Naive thymus-derived CD4-positive, alpha-beta T cell (primary cell): Measurements from ENCODE around the gene RAB3B. TPM values are rescaled to one million over a fixed set of nuclear protein-coding genes. Genes with fewer than 3 reads are reported as not detected.
"Not testable (repeated sequence)": the region's sequence is repeated elsewhere in the genome, so short reads cannot be mapped to it uniquely, and the experiment has no call there.

ENCODE experiments used
- ATAC-seq: fragments of 150-1000 bp; cut with Tn5 transposase; 2 replicates; pipeline ENCODE4 v1.10.0; 2021; ENCODE audit warnings: mild to moderate bottlenecking, moderate library complexity
- CTCF ChIA-PET: fragments of 350-600 bp; sonication (Branson Sonifier 250); formaldehyde crosslinking; loops from one replicate; lab custom pipeline; 2021; ENCODE audit warnings: antibody characterized with exemption; lab: Charles Lee
- POLR2A ChIA-PET: fragments of 350-600 bp; sonication (Branson Sonifier 250); formaldehyde crosslinking; loops from one replicate; lab custom pipeline; 2021; ENCODE audit warnings: antibody characterized with exemption, inconsistent platforms; lab: Charles Lee
- DNase-seq, 9 donors: peaks; one replicate each; pipeline versions ENCODE4 v3.0.0 to v3.0.0-alpha.2; 2020 to 2022; ENCODE audit warnings: mixed read lengths in 1 of 9
- H3K27ac ChIP-seq: one replicate; pipeline ENCODE4 v1.7.0; 2013; ENCODE audit warnings: mild to moderate bottlenecking, low read depth, low read length, moderate library complexity
- H3K27me3 ChIP-seq, 2 donors: one replicate each; pipeline ENCODE4 v1.7.0; 2013; ENCODE audit warnings: low read length in 2 of 2, mild to moderate bottlenecking in 2 of 2, moderate library complexity in 2 of 2; ENCODE audit not compliant: control insufficient read depth in 2 of 2, insufficient read depth in 2 of 2
- H3K36me3 ChIP-seq, 3 experiments: 1 replicate in 2 of 3; 2 replicates in 1 of 3; pipeline ENCODE4 v1.7.0; 2013; ENCODE audit warnings: low read length in 3 of 3, mild to moderate bottlenecking in 3 of 3, moderate library complexity in 1 of 3; ENCODE audit not compliant: insufficient read depth in 3 of 3, control insufficient read depth in 2 of 3
- H3K4me1 ChIP-seq, 2 donors: one replicate each; pipeline ENCODE4 v1.7.0; 2013; ENCODE audit warnings: low read length in 2 of 2, mild to moderate bottlenecking in 2 of 2, moderate library complexity in 1 of 2; ENCODE audit not compliant: control insufficient read depth in 2 of 2, insufficient read depth in 2 of 2
- H3K4me3 ChIP-seq: 2 replicates; pipeline ENCODE4 v1.7.0; 2013; ENCODE audit warnings: mild to moderate bottlenecking, low read length
- H3K9me3 ChIP-seq, 3 experiments: 1 replicate in 2 of 3; 2 replicates in 1 of 3; pipeline ENCODE4 v1.7.0; 2013; ENCODE audit warnings: low read length in 3 of 3; ENCODE audit not compliant: control insufficient read depth in 2 of 3
- H3K27ac Mint-ChIP-seq, 9 donors: one replicate each; pipeline ENCODE4 v1.8.0; 2020 to 2022; ENCODE audit warnings: mixed read lengths in 9 of 9, mild to moderate bottlenecking in 8 of 9, moderate library complexity in 5 of 9, inconsistent platforms in 2 of 9
- H3K27me3 Mint-ChIP-seq, 5 donors: one replicate each; pipeline ENCODE4 v1.8.0; 2021 to 2022; ENCODE audit warnings: mixed read lengths in 5 of 5, mild to moderate bottlenecking in 1 of 5
- H3K36me3 Mint-ChIP-seq, 5 donors: one replicate each; pipeline ENCODE4 v1.8.0; 2020 to 2022; ENCODE audit warnings: mixed read lengths in 5 of 5, mild to moderate bottlenecking in 3 of 5, inconsistent platforms in 1 of 5
- H3K4me1 Mint-ChIP-seq, 7 donors: one replicate each; pipeline ENCODE4 v1.8.0; 2020 to 2022; ENCODE audit warnings: mixed read lengths in 7 of 7, mild to moderate bottlenecking in 3 of 7, inconsistent platforms in 1 of 7
- H3K4me3 Mint-ChIP-seq, 10 donors: one replicate each; pipeline ENCODE4 v1.8.0; 2020 to 2022; ENCODE audit warnings: mild to moderate bottlenecking in 10 of 10, mixed read lengths in 10 of 10, moderate library complexity in 6 of 10, inconsistent platforms in 2 of 10
- H3K9me3 Mint-ChIP-seq, 11 donors: one replicate each; pipeline ENCODE4 v1.8.0; 2020 to 2022; ENCODE audit warnings: mixed read lengths in 11 of 11, mild to moderate bottlenecking in 4 of 11, inconsistent platforms in 1 of 11, moderate library complexity in 1 of 11
- intact Hi-C, 2 donors: fragments of 100-400 bp; cut with micrococcal nuclease; formaldehyde crosslinking; loops; one replicate each; pipeline ENCODE4 v1.15.1; 2023
- polyA plus RNA-seq, 2 donors: library from polyadenylated mRNA; unstranded; fragments of 300-500 nt; fragmentation: Illumina TruSeq; gene quantifications; one replicate each; pipeline ENCODE4 v1.2.3, GENCODE V29; 2021
- total RNA-seq, 6 experiments: library from RNA in 5 of 6; stranded (reverse) in 5 of 6; gene quantifications; 1 replicate in 5 of 6; 2 replicates in 1 of 6; pipeline ENCODE4 v1.2.3 and lab custom pipeline; 2021 to 2026

Gene RAB3B
- total and polyA plus RNA-seq, 7 experiments from 2014 or later: 0.03 TPM; not detected in 6

DNA sequence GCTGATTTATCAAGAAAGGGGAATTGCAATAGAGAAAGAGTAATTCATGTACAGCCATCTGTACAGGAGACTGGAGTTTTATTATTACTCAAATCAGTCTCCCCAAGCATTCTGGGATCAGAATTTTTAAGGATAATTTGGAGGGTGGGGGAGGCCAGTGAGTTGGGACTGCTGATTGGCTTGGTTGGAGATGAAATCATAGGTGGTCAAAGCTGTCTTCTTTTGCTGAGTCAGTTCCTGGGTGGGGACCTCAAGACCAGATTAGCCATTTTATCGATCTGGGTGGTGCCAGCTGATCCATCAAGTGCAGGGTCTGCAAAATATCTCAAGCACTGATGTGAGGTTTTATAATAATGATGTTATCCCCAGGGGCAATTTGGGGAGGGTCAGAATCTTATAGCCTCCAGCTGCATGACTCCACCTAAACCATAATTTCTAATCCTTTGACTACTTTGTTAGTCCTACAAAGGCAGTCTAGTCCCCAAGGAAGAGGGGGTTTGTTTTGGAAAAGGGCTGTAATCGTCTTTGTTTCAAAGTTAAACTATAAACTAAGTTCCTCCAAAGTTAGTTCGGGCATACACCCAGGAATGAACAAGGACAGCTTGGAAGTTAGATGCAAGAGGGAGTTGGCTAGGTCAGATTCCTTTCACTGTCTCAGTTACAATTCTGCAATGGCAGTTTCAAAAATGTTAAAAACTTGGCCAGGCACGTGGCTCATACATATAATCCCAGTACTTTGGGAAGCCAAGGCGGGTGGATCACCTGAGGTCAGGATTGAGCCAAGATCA lies 16.9 kb upstream of the RAB3B start:
- Histone ChIP-seq H3K9me3 (no peaks in the 10 kb centered on the region), H3K36me3 (no peaks in the 10 kb centered on the region), H3K27ac (no peak overlapping the region), H3K4me1 (no peaks in the 10 kb centered on the region), H3K4me3 (no peak overlapping the region), H3K27me3 (no peaks in the 10 kb centered on the region)
- intact Hi-C loops: loop anchor here (10.0 kb wide), 2 partner anchors 183 to 383 kb away; no protein-coding TSS in a partner anchor
- no peaks in the 10 kb centered on the region for H3K9me3 Mint-ChIP-seq
- ChIA-PET POLR2A (no interaction called here), CTCF (no interaction called here)
- H3K36me3 Mint-ChIP-seq: no peaks in the 10 kb centered on the region
- no peaks in the 10 kb centered on the region for H3K4me1 Mint-ChIP-seq
- ATAC-seq (no peak), DNase-seq (no peak)
- H3K4me3 Mint-ChIP-seq: no peak overlapping the region
- H3K27me3 Mint-ChIP-seq: peaks cover 14 to 32% (median 25%) of the 10 kb centered on the region in 5 donors
- H3K27ac Mint-ChIP-seq: no peak overlapping the region

DNA sequence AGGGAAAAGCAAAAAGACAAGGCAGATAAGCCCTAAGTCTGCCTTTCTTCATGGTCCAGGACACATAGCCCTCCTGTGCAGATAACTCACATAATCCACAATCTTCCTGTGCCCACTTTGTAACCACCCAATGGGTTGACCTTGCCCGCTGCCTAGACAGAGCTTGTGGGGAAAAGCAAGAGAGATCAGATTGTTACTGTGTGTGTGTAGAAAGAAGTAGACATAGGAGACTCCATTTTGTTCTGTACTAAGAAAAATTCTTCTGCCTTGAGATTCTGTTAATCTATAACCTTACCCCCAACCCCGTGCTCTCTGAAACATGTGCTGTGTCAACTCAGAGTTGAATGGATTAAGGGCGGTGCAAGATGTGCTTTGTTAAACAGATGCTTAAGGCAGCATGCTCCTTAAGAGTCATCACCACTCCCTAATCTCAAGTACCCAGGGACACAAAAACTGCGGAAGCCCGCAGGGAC lies 15.6 kb upstream of the RAB3B start:
- H3K4me1 ChIP-seq, H3K27ac ChIP-seq, ATAC-seq, H3K4me3 Mint-ChIP-seq, CTCF ChIA-PET, H3K27ac Mint-ChIP-seq, H3K4me3 ChIP-seq, DNase-seq, H3K9me3 Mint-ChIP-seq, H3K9me3 ChIP-seq, H3K4me1 Mint-ChIP-seq, H3K36me3 ChIP-seq, H3K27me3 ChIP-seq, H3K36me3 Mint-ChIP-seq: not testable (repeated sequence)
- intact Hi-C loops: loop anchor here (10.0 kb wide), 2 partner anchors 181 to 381 kb away; no protein-coding TSS in a partner anchor
- POLR2A ChIA-PET: interaction anchor here (0.7 kb wide), 1 partner anchor 14 kb away, joined by 3 read pairs; no protein-coding TSS in a partner anchor
- peaks cover 14 to 34% (median 25%) of the 10 kb centered on the region in 5 donors for H3K27me3 Mint-ChIP-seq

DNA sequence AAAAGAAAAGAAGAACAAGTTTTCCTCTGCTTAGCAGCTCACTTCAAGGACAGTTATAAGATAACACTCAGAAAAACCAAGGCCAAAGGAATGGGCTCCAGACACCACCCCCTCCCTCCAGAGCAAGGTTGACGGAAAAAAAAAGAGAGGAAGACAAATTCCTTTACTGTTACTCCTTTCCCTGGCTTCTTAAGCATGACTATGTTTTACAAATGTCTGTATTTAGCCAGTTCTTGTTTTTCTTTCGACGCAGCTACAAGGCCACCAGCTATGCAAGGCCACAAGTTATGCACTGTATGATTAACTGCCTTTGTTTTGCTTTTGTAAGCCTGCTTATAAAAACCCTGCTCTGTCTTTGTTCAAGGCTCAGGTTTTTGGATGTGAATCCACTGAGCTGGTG lies 15.0 kb upstream of the RAB3B start:
- not testable (repeated sequence) for DNase-seq, H3K9me3 Mint-ChIP-seq, H3K9me3 ChIP-seq, H3K27ac Mint-ChIP-seq, H3K4me1 ChIP-seq, H3K27ac ChIP-seq, H3K27me3 ChIP-seq, H3K4me3 Mint-ChIP-seq, H3K4me1 Mint-ChIP-seq, ATAC-seq, H3K4me3 ChIP-seq, H3K36me3 Mint-ChIP-seq, H3K36me3 ChIP-seq
- intact Hi-C loops: loop anchor here (10.0 kb wide), 2 partner anchors 181 to 381 kb away; no protein-coding TSS in a partner anchor
- peaks cover 14 to 34% (median 25%) of the 10 kb centered on the region in 5 donors for H3K27me3 Mint-ChIP-seq
- POLR2A ChIA-PET: interaction anchor here (0.7 kb wide), 1 partner anchor 13 kb away, joined by 3 read pairs; no protein-coding TSS in a partner anchor
- CTCF ChIA-PET: interaction anchor here (0.9 kb wide), 1 partner anchor 109 kb away, joined by 5 read pairs; no protein-coding TSS in a partner anchor

DNA sequence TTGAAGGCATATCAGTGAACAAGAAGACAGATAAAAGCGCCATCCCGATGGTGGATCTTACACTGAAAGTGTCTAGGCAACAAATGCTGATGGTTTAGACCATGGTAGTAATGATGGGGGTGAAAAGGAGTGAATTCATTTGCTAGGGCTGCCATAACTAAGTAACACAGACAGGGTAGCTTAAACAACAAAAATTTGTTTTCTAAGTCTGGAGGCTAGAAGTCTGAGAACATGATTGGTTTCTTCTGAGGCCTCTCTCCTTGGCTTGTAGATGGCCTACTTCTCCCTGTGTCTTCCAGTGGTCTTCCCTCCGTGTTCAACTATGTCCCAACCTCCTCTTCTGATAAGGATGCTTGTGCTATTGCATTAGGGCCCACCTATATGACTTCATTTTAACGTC lies 13.4 kb upstream of the RAB3B start:
- H3K4me1 Mint-ChIP-seq: no peaks in the 10 kb centered on the region
- no peaks in the 10 kb centered on the region for H3K27me3 ChIP-seq
- H3K4me3 ChIP-seq: no peak overlapping the region
- no peaks in the 10 kb centered on the region for H3K4me1 ChIP-seq
- ChIA-PET POLR2A (no interaction called here), CTCF (interaction anchor here (0.6 to 1.2 kb wide), 3 partner anchors 12 to 107 kb away, joined by 3 to 4 read pairs (median 3); no protein-coding TSS in a partner anchor)
- no peaks in the 10 kb centered on the region for H3K36me3 ChIP-seq
- H3K9me3 ChIP-seq: no peaks in the 10 kb centered on the region
- intact Hi-C loops: loop anchor here (10.0 kb wide), 2 partner anchors 179 to 379 kb away; no protein-coding TSS in a partner anchor
- H3K27me3 Mint-ChIP-seq: peaks cover 9 to 36% (median 25%) of the 10 kb centered on the region in 5 donors
- H3K9me3 Mint-ChIP-seq: no peaks in the 10 kb centered on the region
- H3K27ac ChIP-seq: no peak overlapping the region
- ATAC-seq: no peak
- no peak overlapping the region for H3K4me3 Mint-ChIP-seq
- H3K36me3 Mint-ChIP-seq: no peaks in the 10 kb centered on the region
- H3K27ac Mint-ChIP-seq: no peak overlapping the region
- DNase-seq: no peak

DNA sequence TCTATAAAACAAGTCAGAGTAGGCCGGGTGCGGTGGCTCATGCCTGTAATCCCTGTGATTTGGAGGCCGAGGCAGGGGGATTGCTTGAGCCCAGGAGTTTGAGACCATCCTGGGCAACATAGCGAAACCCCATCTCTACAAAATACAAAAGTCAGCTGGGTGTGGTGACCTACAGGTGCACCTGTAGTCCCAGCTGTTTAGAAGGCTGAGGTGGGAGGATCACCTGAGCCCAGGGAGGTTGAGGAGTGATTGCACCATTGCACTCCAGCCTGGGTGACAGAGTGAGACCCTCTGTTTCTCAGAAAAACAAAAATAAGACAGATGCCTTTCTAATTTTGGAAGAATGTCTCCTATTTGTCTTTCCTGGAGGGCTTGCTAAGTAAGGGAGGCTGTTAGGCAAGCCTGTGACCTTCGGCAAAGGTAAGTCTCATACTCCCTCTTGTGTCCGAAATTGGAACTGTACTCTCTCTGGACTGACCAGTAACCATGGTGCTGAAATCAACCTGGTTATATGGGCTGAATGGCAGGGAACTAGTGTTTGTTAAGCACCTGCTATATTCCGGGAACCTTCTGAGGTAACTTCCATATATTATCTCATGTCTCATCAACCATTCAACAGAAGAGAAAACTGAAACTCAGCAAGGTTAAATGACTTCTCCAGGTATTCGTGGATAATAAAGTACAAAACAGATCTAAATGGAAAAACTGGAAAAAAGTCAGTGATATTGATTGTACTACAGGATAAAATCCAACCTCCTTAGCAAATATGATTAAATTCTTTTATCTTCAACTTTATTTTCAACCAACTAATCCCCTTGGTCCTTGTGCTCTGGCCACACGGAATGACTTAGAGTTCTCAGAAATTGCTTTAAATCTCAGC lies 11.8 kb upstream of the RAB3B start:
- peak in 8 of 9 donors; percentile 30 to 74 (median 66) for DNase-seq
- peaks cover 0 to 5% of the 10 kb centered on the region in 2 donors for H3K27me3 ChIP-seq
- H3K4me3 Mint-ChIP-seq: no peak overlapping the region
- CTCF ChIA-PET: interaction anchor here (1.1 to 1.2 kb wide), 2 partner anchors 104 to 155 kb away, joined by 3 to 4 read pairs; no protein-coding TSS in a partner anchor
- intact Hi-C loops: loop anchor here (1.0 to 10.0 kb wide), 3 partner anchors 105 to 377 kb away; no protein-coding TSS in a partner anchor
- H3K4me3 ChIP-seq: no peak overlapping the region
- H3K36me3 ChIP-seq: no peaks in the 10 kb centered on the region
- H3K27ac ChIP-seq: no peak overlapping the region
- H3K9me3 ChIP-seq: no peaks in the 10 kb centered on the region
- no peaks in the 10 kb centered on the region for H3K9me3 Mint-ChIP-seq
- H3K4me1 Mint-ChIP-seq: no peaks in the 10 kb centered on the region
- POLR2A ChIA-PET: interaction anchor here (0.6 kb wide), 1 partner anchor 375 kb away, joined by 4 read pairs; no protein-coding TSS in a partner anchor
- H3K27ac Mint-ChIP-seq: no peak overlapping the region
- peaks cover 10 to 38% (median 23%) of the 10 kb centered on the region in 5 donors for H3K27me3 Mint-ChIP-seq
- peak; percentile 94 for ATAC-seq
- no peaks in the 10 kb centered on the region for H3K4me1 ChIP-seq
- H3K36me3 Mint-ChIP-seq: no peaks in the 10 kb centered on the region

DNA sequence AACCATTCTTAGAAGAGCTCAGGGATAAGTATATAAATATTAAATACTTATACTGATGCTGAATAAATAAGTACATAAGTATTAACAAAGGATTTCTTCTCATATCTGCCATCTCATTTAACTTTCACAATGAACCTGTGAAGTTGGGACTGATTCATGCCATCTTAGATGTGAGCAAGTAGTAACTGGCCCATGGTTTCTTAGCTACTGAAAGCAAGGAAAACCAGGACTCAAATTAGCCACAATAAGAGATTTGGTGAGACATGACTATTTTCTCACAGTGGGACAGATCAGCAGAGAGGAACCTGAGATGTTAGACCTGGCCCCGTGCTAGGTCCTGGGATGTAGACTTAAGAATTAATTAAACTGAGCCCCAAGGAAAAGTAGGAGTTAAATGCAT lies 8.2 kb upstream of the RAB3B start:
- Histone ChIP-seq H3K9me3 (no peaks in the 10 kb centered on the region), H3K27ac (no peak overlapping the region), H3K4me3 (no peak overlapping the region), H3K36me3 (no peaks in the 10 kb centered on the region), H3K27me3 (peaks cover 0 to 6% of the 10 kb centered on the region in 2 donors), H3K4me1 (no peaks in the 10 kb centered on the region)
- Mint-ChIP-seq H3K27ac (no peak overlapping the region), H3K36me3 (no peaks in the 10 kb centered on the region), H3K4me3 (no peak overlapping the region), H3K27me3 (peaks cover 7 to 29% (median 14%) of the 10 kb centered on the region in 5 donors), H3K4me1 (no peaks in the 10 kb centered on the region), H3K9me3 (no peaks in the 10 kb centered on the region)
- CTCF ChIA-PET: no interaction called here
- DNase-seq: no peak
- POLR2A ChIA-PET: interaction anchor here (0.5 to 0.9 kb wide), 2 partner anchors 57 to 58 kb away, joined by 3 to 4 read pairs; partner anchors contain the start of gene BTF3L4
- intact Hi-C loops: no loop called here
- no peak for ATAC-seq
